ENCODE data around the gene PHF21A.

GRCh38 chr11:45926536-45927331 is 194.5 kb downstream of the PHF21A start:
- TF ChIP-seq POLR2A (IDR thresholded peaks at IDR 0.05): no peak
- TF ChIP-seq, protein P1, sequence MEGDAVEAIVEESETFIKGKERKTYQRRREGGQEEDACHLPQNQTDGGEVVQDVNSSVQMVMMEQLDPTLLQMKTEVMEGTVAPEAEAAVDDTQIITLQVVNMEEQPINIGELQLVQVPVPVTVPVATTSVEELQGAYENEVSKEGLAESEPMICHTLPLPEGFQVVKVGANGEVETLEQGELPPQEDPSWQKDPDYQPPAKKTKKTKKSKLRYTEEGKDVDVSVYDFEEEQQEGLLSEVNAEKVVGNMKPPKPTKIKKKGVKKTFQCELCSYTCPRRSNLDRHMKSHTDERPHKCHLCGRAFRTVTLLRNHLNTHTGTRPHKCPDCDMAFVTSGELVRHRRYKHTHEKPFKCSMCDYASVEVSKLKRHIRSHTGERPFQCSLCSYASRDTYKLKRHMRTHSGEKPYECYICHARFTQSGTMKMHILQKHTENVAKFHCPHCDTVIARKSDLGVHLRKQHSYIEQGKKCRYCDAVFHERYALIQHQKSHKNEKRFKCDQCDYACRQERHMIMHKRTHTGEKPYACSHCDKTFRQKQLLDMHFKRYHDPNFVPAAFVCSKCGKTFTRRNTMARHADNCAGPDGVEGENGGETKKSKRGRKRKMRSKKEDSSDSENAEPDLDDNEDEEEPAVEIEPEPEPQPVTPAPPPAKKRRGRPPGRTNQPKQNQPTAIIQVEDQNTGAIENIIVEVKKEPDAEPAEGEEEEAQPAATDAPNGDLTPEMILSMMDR (IDR thresholded peaks at IDR 0.05): no peak
